Measurements from ENCODE around the gene ZNF30.

DNA sequence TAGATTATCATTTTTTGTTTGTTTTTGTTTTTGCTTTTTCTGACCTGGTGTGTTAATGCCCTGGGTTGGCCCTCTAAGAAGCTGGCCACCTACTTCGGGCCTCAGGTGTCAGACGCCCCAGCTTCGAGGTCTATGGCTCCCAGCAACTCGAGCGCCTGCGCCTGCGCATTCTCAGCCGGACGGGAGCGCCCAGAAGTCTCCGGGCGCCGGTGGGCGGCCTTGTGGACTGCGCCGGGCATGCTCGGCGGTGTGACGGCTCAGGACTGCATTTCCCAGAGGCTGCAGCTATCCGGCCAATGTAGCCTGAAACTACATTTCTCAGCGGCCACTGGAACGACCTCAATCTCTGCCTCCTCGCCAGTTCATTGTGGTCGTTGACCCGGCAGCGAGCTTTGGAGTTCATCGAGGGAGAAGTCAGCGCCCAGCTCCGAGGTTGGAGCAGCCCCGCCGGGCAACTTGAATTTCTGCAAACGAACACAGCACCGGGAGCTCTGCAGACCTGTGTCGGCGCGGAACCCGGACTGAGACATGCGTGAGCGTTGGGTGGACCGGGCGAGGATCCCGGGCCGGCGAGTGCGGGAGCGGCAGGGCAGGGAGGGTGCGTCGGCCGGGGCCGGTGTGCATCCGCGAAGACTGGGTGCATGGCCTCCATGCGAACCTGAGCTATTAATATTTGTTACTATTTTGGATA, at the start of gene ZNF30:
- TF ChIP-seq, protein P1, sequence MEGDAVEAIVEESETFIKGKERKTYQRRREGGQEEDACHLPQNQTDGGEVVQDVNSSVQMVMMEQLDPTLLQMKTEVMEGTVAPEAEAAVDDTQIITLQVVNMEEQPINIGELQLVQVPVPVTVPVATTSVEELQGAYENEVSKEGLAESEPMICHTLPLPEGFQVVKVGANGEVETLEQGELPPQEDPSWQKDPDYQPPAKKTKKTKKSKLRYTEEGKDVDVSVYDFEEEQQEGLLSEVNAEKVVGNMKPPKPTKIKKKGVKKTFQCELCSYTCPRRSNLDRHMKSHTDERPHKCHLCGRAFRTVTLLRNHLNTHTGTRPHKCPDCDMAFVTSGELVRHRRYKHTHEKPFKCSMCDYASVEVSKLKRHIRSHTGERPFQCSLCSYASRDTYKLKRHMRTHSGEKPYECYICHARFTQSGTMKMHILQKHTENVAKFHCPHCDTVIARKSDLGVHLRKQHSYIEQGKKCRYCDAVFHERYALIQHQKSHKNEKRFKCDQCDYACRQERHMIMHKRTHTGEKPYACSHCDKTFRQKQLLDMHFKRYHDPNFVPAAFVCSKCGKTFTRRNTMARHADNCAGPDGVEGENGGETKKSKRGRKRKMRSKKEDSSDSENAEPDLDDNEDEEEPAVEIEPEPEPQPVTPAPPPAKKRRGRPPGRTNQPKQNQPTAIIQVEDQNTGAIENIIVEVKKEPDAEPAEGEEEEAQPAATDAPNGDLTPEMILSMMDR (tag by site-specific recombination; IDR thresholded peaks at IDR 0.05), result 0 out of 2 replicates have a peak, but pooled peaks have one; percentile 45
- no peak for TF ChIP-seq ZNF146 (tag by site-specific recombination; IDR thresholded peaks at IDR 0.05)
